A549 (cell line): Measurements from ENCODE around the gene POP4. TPM values are rescaled to one million over a fixed set of nuclear protein-coding genes. Genes with fewer than 3 reads are reported as not detected.

ENCODE experiments used
- ATAC-seq, 2 experiments: fragments of 200-7000 bp in 1 of 2; fragments of >200 bp in 1 of 2; cut with Nextera tagmentation in 1 of 2; cut with Tn5 transposase in 1 of 2; 3 replicates each; pipeline versions ENCODE4 v1.8.0 to v1.9.1; 2018 to 2020; ENCODE audit warnings: mild to moderate bottlenecking in 1 of 2, moderate library complexity in 1 of 2
- CTCF ChIA-PET: fragments of 300-600 bp; sonication (Branson Sonifier 250); formaldehyde crosslinking; extraction: SDS; loops from one replicate; lab custom pipeline; 2021; ENCODE audit warnings: antibody characterized with exemption, inconsistent platforms; lab: Yijun Ruan, JAX
- POLR2A ChIA-PET: fragments of 350-600 bp; formaldehyde crosslinking; extraction: SDS; loops from one replicate; lab custom pipeline; 2021; ENCODE audit warnings: antibody characterized with exemption, inconsistent platforms; lab: Yijun Ruan, JAX
- DNase-seq, 2 experiments: peaks; one replicate each; pipeline versions ENCODE4 v3.0.0 to v3.0.0-alpha.2; 2011 to 2016; ENCODE audit warnings: low read depth in 1 of 2, low spot score in 1 of 2
- FAIRE-seq: peaks from 2 replicates; lab custom pipeline; 2011; peaks lifted over from hg19 to GRCh38; lab: Jason Lieb, UNC
- H3K27ac ChIP-seq, 2 experiments: fragments of >200 bp; sonication (Bioruptor Twin); formaldehyde crosslinking; 3 replicates each; pipeline ENCODE4 v1.5.1; 2016 to 2017
- H3K4me1 ChIP-seq: fragments of >200 bp; sonication (Bioruptor Twin); formaldehyde crosslinking; 3 replicates; pipeline ENCODE4 v1.6.1; 2016
- H3K4me2 ChIP-seq: fragments of >200 bp; sonication (Bioruptor Twin); formaldehyde crosslinking; 3 replicates; pipeline ENCODE4 v1.6.1; 2016
- H3K4me3 ChIP-seq: fragments of >200 bp; sonication (Bioruptor Twin); formaldehyde crosslinking; 3 replicates; pipeline ENCODE4 v1.5.1; 2016
- H3K9me3 ChIP-seq: fragments of >200 bp; sonication (Bioruptor Twin); formaldehyde crosslinking; 3 replicates; pipeline ENCODE4 v1.6.1; 2016
- ATOH8 ChIP-seq: fragments of 250-450 bp; sonication (Bioruptor Pico); IDR thresholded peaks from 2 replicates; pipeline ENCODE4 v1.5.0; 2020; ENCODE audit warnings: low read depth, mild to moderate bottlenecking, moderate library complexity
- BCL3 ChIP-seq: fragments of >200 bp; sonication (Bioruptor Twin); formaldehyde crosslinking; IDR thresholded peaks from 3 replicates; pipeline ENCODE4 v1.6.1; 2016
- BHLHE40 ChIP-seq: IDR thresholded peaks from 2 replicates; pipeline ENCODE4 v1.6.1; 2012; ENCODE audit warnings: low read depth, low read length, inconsistent platforms
- CBX2 ChIP-seq: fragments of 200-600 bp; sonication (generic); IDR thresholded peaks from 2 replicates; pipeline ENCODE4 v1.6.1; 2016; ENCODE audit warnings: low read depth, mild to moderate bottlenecking, borderline replicate concordance
- CHD4 ChIP-seq: fragments of 200-600 bp; sonication (generic); IDR thresholded peaks from 2 replicates; pipeline ENCODE4 v1.6.1; 2016; ENCODE audit warnings: antibody characterized with exemption, mild to moderate bottlenecking, borderline replicate concordance
- EHF ChIP-seq: fragments of 250-450 bp; sonication (Bioruptor Pico); IDR thresholded peaks from 2 replicates; pipeline ENCODE4 v1.5.0; 2020; ENCODE audit warnings: mild to moderate bottlenecking
- ESRRA ChIP-seq: fragments of 150-350 bp; IDR thresholded peaks from 2 replicates; pipeline ENCODE4 v1.6.1; 2014; ENCODE audit warnings: mild to moderate bottlenecking, low read length, borderline replicate concordance
- FOSL2 ChIP-seq, 2 experiments: fragments of 450-650 bp in 1 of 2; fragments of >200 bp in 1 of 2; sonication (Bioruptor Twin) in 1 of 2; formaldehyde crosslinking; IDR thresholded peaks; 2 replicates each; pipeline versions ENCODE4 v1.5.0 to v1.6.1; 2016 to 2020; ENCODE audit warnings: mild to moderate bottlenecking in 1 of 2, moderate library complexity in 1 of 2
- FOXS1 ChIP-seq: fragments of 250-450 bp; sonication (Bioruptor Pico); IDR thresholded peaks from 2 replicates; pipeline ENCODE4 v1.5.0; 2020; ENCODE audit warnings: mild to moderate bottlenecking, moderate library complexity
- GATA3 ChIP-seq: IDR thresholded peaks from 2 replicates; pipeline ENCODE4 v1.6.1; 2012; ENCODE audit warnings: borderline replicate concordance
- HEYL ChIP-seq: fragments of 250-450 bp; sonication (Bioruptor Pico); IDR thresholded peaks from 2 replicates; pipeline ENCODE4 v1.8.0; 2021; ENCODE audit warnings: mild to moderate bottlenecking, moderate library complexity
- JUNB ChIP-seq: fragments of >200 bp; sonication (Bioruptor Twin); formaldehyde crosslinking; IDR thresholded peaks from 2 replicates; pipeline ENCODE4 v1.6.1; 2016
- KDM1A ChIP-seq: fragments of 200-600 bp; sonication (generic); IDR thresholded peaks from 2 replicates; pipeline ENCODE4 v1.6.1; 2016; ENCODE audit warnings: low read depth, mild to moderate bottlenecking
- KDM5A ChIP-seq: fragments of 200-600 bp; sonication (generic); IDR thresholded peaks from 2 replicates; pipeline ENCODE4 v1.6.1; 2016; ENCODE audit warnings: antibody characterized with exemption, mild to moderate bottlenecking
- MAFK ChIP-seq: fragments of 450-650 bp; IDR thresholded peaks from 2 replicates; pipeline ENCODE4 v1.6.1; 2014; ENCODE audit not compliant: partially characterized antibody
- MAZ ChIP-seq: fragments of 150-350 bp; IDR thresholded peaks from 2 replicates; pipeline ENCODE4 v1.6.1; 2014; ENCODE audit warnings: antibody characterized with exemption, low read depth, low read length, borderline replicate concordance
- MYC ChIP-seq: IDR thresholded peaks from 2 replicates; pipeline ENCODE4 v1.6.1; 2012; ENCODE audit warnings: mild to moderate bottlenecking, inconsistent platforms, low read length, improper control_type of control experiment, borderline replicate concordance
- NFE2L2 ChIP-seq: fragments of 150-350 bp; conservative IDR thresholded peaks from 2 replicates; pipeline ENCODE4 v1.6.1; 2014; ENCODE audit warnings: low read length
- NPAS2 ChIP-seq: fragments of 250-450 bp; sonication (Bioruptor Pico); IDR thresholded peaks from 2 replicates; pipeline ENCODE4 v1.8.0; 2022; ENCODE audit warnings: mild to moderate bottlenecking, moderate library complexity, borderline replicate concordance
- NR3C1 ChIP-seq: fragments of >200 bp; sonication (Bioruptor Twin); formaldehyde crosslinking; IDR thresholded peaks from 3 replicates; pipeline ENCODE4 v1.6.1; 2017
- PBX3 ChIP-seq: IDR thresholded peaks from 2 replicates; pipeline ENCODE4 v1.6.1; 2012
- RARB ChIP-seq: fragments of 250-450 bp; sonication (Bioruptor Pico); IDR thresholded peaks from 2 replicates; pipeline ENCODE4 v1.8.0; 2021; ENCODE audit warnings: mild to moderate bottlenecking, moderate library complexity
- RFX5 ChIP-seq: fragments of 450-650 bp; IDR thresholded peaks from 2 replicates; pipeline ENCODE4 v1.7.1; 2014; ENCODE audit warnings: antibody characterized with exemption, mild to moderate bottlenecking, moderate library complexity
- SMC3 ChIP-seq: fragments of >200 bp; sonication (Bioruptor Twin); formaldehyde crosslinking; IDR thresholded peaks from 3 replicates; pipeline ENCODE4 v1.6.1; 2018; ENCODE audit warnings: inconsistent platforms
- TP53 ChIP-seq: fragments of 250-450 bp; sonication (Bioruptor Pico); IDR thresholded peaks from 2 replicates; pipeline ENCODE4 v1.5.0; 2021; ENCODE audit warnings: mild to moderate bottlenecking, moderate library complexity
- ZC3H11A ChIP-seq: fragments of 450-650 bp; IDR thresholded peaks from 2 replicates; pipeline ENCODE4 v1.6.1; 2014; ENCODE audit warnings: antibody characterized with exemption, mild to moderate bottlenecking
- ZFP36 ChIP-seq: fragments of 450-650 bp; IDR thresholded peaks from 2 replicates; pipeline ENCODE4 v1.6.1; 2014; ENCODE audit warnings: borderline replicate concordance; ENCODE audit not compliant: partially characterized antibody
- ZSCAN20 ChIP-seq: fragments of 250-450 bp; sonication (Bioruptor Pico); IDR thresholded peaks from 2 replicates; pipeline ENCODE4 v1.8.0; 2022; ENCODE audit warnings: mild to moderate bottlenecking, moderate library complexity
- WGBS: methylation state at CpG from one replicate; pipeline ENCODE4 v1.1.6; 2017; ENCODE audit errors: missing lambda C conversion rate; 5-methylcytosine and 5-hydroxymethylcytosine counted together
- polyA plus RNA-seq, 4 experiments: library from polyadenylated mRNA; depleted of rRNA in 3 of 4; stranded (reverse); fragments of >200 nt; fragmentation: RNase III in 1 of 4; extraction: RNeasy Plus Mini Kit Qiagen cat#74134 plus additional on column Dnase treatment in 1 of 4; gene quantifications; 2 replicates in 3 of 4; 3 replicates in 1 of 4; pipeline ENCODE4 v1.2.3, GENCODE V29; 2011 to 2017
- TF ChIP-seq, protein P1 (sequence below): fragments of 150-350 bp; IDR thresholded peaks from 2 replicates; pipeline ENCODE4 v1.6.1; 2014; ENCODE audit warnings: low read depth, mild to moderate bottlenecking, low read length

The POP4 gene
- polyA plus RNA-seq, 2 of the 4 experiments (the other 2 are of a cell fraction) = 202 to 208 TPM

DNA sequence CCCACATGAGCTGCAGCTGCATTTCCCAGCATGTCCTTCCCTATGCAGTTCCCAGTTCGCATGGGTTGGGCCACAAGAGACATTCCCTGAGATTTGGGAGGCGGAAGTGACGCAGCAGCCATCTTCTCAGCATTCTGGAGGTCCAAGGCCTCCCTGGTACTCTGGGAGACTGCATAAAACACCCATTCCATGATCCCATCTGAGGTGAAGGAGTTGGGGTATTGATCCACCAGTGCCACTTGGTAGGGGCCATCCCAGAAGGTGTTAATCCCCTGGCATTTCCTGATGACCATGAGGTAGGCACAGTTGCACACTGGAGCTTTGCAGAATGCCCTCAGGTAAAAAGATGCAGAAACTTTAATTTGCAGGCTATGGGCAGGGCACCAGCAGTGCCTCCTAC is 25.4 kb downstream of the POP4 start:
- CTCF ChIA-PET = interaction anchor here (1.3 to 15.9 kb wide), 3 partner anchors 10 to 85 kb away, joined by 8 to 282 read pairs (median 8); partner anchors contain the start of gene POP4

GRCh38 chr19:29634002-29634401 is 27.9 kb downstream of the POP4 start:
- ChIA-PET POLR2A (no interaction called here), CTCF (interaction anchor here (0.9 to 1.8 kb wide), 4 partner anchors 8 to 82 kb away, joined by 3 to 7 read pairs (median 4); no protein-coding TSS in a partner anchor)
- Histone ChIP-seq H3K4me2 (no peak overlapping the region), H3K9me3 (no peaks in the 10 kb centered on the region), H3K4me3 (no peak overlapping the region), H3K4me1 (no peaks in the 10 kb centered on the region), H3K27ac (no peak overlapping the region)
- no peak for FAIRE-seq
- no peak for TF ChIP-seq ESRRA
- no peak for TF ChIP-seq KDM5A
- TF ChIP-seq JUNB = no peak
- no peak for TF ChIP-seq MAFK
- TF ChIP-seq FOXS1 (CRISPR knock-in tag) = no peak
- TF ChIP-seq ZC3H11A = no peak
- TF ChIP-seq BCL3 = no peak
- TF ChIP-seq HEYL = no peak
- TF ChIP-seq CBX2 = no peak
- DNase-seq = no peak
- ATAC-seq = no peak
- 2% methylated on average over 2 of the region's 2 CpGs for WGBS

More for the DNA sequence above, 25.4 kb downstream of the POP4 start:
- no peak for DNase-seq
- H3K9me3 ChIP-seq = no peaks in the 10 kb centered on the region
- TF ChIP-seq NFE2L2 = no peak
- TF ChIP-seq MYC = no peak
- TF ChIP-seq FOSL2 (IDR thresholded peaks at IDR 0.05) = no peak
- TF ChIP-seq FOSL2 (CRISPR knock-in tag; IDR thresholded peaks at IDR 0.05) = no peak
- no peak for TF ChIP-seq ZSCAN20 (CRISPR knock-in tag)
- TF ChIP-seq MAZ = no peak
- TF ChIP-seq, protein P1, sequence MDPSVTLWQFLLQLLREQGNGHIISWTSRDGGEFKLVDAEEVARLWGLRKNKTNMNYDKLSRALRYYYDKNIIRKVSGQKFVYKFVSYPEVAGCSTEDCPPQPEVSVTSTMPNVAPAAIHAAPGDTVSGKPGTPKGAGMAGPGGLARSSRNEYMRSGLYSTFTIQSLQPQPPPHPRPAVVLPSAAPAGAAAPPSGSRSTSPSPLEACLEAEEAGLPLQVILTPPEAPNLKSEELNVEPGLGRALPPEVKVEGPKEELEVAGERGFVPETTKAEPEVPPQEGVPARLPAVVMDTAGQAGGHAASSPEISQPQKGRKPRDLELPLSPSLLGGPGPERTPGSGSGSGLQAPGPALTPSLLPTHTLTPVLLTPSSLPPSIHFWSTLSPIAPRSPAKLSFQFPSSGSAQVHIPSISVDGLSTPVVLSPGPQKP = no peak
- TF ChIP-seq ZFP36 = no peak
- TF ChIP-seq RARB = no peak
- TF ChIP-seq CHD4 = no peak
- no peak for TF ChIP-seq NPAS2 (CRISPR knock-in tag)
- TF ChIP-seq SMC3 = no peak
- no peak for TF ChIP-seq BHLHE40
- no peak for TF ChIP-seq PBX3
- no peak for TF ChIP-seq RFX5
- no peak for TF ChIP-seq KDM1A
- no peak for TF ChIP-seq NR3C1
- TF ChIP-seq TP53 (CRISPR knock-in tag) = no peak
- no peak for TF ChIP-seq GATA3
- TF ChIP-seq EHF (CRISPR knock-in tag) = no peak
- TF ChIP-seq ATOH8 (CRISPR knock-in tag) = no peak
- POLR2A ChIA-PET = interaction anchor here (1.0 kb wide), 1 partner anchor 25 kb away, joined by 4 read pairs; the partner anchor contains the start of gene POP4
- no peak overlapping the region for H3K4me2 ChIP-seq
- no peak overlapping the region for H3K27ac ChIP-seq
- no peaks in the 10 kb centered on the region for H3K4me1 ChIP-seq
- no peak overlapping the region for H3K4me3 ChIP-seq
- WGBS = 61% methylated on average over 3 of the region's 3 CpGs
- no peak for ATAC-seq
- no peak for FAIRE-seq
